Lung (tissue), 12 donors: ENCODE results near the gene INPP4B. TPM values are rescaled to one million over a fixed set of nuclear protein-coding genes. Genes with fewer than 3 reads are reported as not detected.
A peak's percentile ranks its signal among the peaks of the same experiment; 100 is the strongest.

Experiments used
- ATAC-seq: fragments of 200-7000 bp; cut with Tn5 transposase; one replicate; pipeline ENCODE4 v1.9.1; 2020; ENCODE audit warnings: moderate number of reproducible peaks; ENCODE audit not compliant: insufficient read depth, low FRiP score
- DNase-seq, 3 donors: peaks; one replicate each; pipeline ENCODE4 v3.0.0-alpha.2; 2013 to 2017
- H3K27ac ChIP-seq, 2 donors: one replicate each; pipeline ENCODE4 v1.5.1; 2013; ENCODE audit warnings: mild to moderate bottlenecking in 2 of 2, moderate library complexity in 2 of 2, control low read depth in 1 of 2, inconsistent platforms in 1 of 2, low read depth in 1 of 2, low read length in 1 of 2
- H3K27me3 ChIP-seq, 3 donors: one replicate each; pipeline ENCODE4 v1.5.1; 2013; ENCODE audit warnings: low read length in 2 of 3; ENCODE audit not compliant: control insufficient read depth in 3 of 3, insufficient read depth in 3 of 3
- H3K36me3 ChIP-seq, 4 donors: one replicate each; pipeline ENCODE4 v1.5.1; 2013; ENCODE audit warnings: low read length in 4 of 4, mild to moderate bottlenecking in 1 of 4, moderate library complexity in 1 of 4; ENCODE audit not compliant: control insufficient read depth in 4 of 4, insufficient read depth in 4 of 4
- H3K4me1 ChIP-seq, 5 donors: one replicate each; pipeline ENCODE4 v1.5.1; 2013; ENCODE audit warnings: low read length in 5 of 5, mild to moderate bottlenecking in 2 of 5, moderate library complexity in 1 of 5; ENCODE audit not compliant: control insufficient read depth in 5 of 5, insufficient read depth in 5 of 5
- H3K4me3 ChIP-seq: one replicate; pipeline ENCODE4 v1.5.1; 2013; ENCODE audit warnings: mild to moderate bottlenecking, control low read depth, moderate library complexity
- H3K9ac ChIP-seq, 2 donors: one replicate each; pipeline ENCODE4 v1.5.1; 2013; ENCODE audit warnings: low read length in 2 of 2, control low read depth in 1 of 2; ENCODE audit not compliant: insufficient read depth in 1 of 2
- H3K9me3 ChIP-seq, 4 donors: one replicate each; pipeline ENCODE4 v1.5.1; 2013; ENCODE audit warnings: low read length in 3 of 4, mild to moderate bottlenecking in 1 of 4, moderate library complexity in 1 of 4; ENCODE audit not compliant: control insufficient read depth in 4 of 4, insufficient read depth in 3 of 4
- WGBS, 2 donors: extraction: QIAGEN DNeasy Blood & Tissue Kit; methylation state at CpG; one replicate each; pipeline ENCODE4 v1.1.7; 2013; 5-methylcytosine and 5-hydroxymethylcytosine counted together
- polyA plus RNA-seq, 2 donors: library from polyadenylated mRNA; stranded (reverse); fragments of 200-250 nt; gene quantifications; one replicate each; pipeline ENCODE4 v1.2.1, GENCODE V29; 2013
- total RNA-seq, 2 donors: library from RNA; depleted of rRNA in 1 of 2; stranded (reverse); fragments of >200 nt in 1 of 2; gene quantifications; one replicate each; pipeline ENCODE4 v1.2.1, GENCODE V29; 2014 to 2021
- TF ChIP-seq, protein P1 (sequence below): IDR thresholded peaks from 2 replicates; pipeline ENCODE4 v1.5.1; 2012; ENCODE audit warnings: mild to moderate bottlenecking; ENCODE audit errors: control extremely low read depth, extremely low read depth
- donor health status: control.
- donor health status: control.
- donor health status: Bipolar disorder and iron deficiency.
- donor health status: healthy.
- donor health status: DM: yes; HTN: yes; CAD: no.

The INPP4B gene
- total and polyA plus RNA-seq, 4 donors, result 2.4 to 32.6 (median 5.6) TPM

GRCh38 chr4:142743121-142743825 lies 102.8 kb downstream of the INPP4B start:
- Histone ChIP-seq H3K9me3 (peaks cover 0 to 4% (median 0%) of the 10 kb centered on the region in 4 donors), H3K27ac (no peak overlapping the region), H3K4me3 (no peak overlapping the region), H3K9ac (no peak overlapping the region), H3K4me1 (no peaks in the 10 kb centered on the region), H3K36me3 (no peaks in the 10 kb centered on the region), H3K27me3 (no peaks in the 10 kb centered on the region)
- no peak for ATAC-seq
- TF ChIP-seq, protein P1, sequence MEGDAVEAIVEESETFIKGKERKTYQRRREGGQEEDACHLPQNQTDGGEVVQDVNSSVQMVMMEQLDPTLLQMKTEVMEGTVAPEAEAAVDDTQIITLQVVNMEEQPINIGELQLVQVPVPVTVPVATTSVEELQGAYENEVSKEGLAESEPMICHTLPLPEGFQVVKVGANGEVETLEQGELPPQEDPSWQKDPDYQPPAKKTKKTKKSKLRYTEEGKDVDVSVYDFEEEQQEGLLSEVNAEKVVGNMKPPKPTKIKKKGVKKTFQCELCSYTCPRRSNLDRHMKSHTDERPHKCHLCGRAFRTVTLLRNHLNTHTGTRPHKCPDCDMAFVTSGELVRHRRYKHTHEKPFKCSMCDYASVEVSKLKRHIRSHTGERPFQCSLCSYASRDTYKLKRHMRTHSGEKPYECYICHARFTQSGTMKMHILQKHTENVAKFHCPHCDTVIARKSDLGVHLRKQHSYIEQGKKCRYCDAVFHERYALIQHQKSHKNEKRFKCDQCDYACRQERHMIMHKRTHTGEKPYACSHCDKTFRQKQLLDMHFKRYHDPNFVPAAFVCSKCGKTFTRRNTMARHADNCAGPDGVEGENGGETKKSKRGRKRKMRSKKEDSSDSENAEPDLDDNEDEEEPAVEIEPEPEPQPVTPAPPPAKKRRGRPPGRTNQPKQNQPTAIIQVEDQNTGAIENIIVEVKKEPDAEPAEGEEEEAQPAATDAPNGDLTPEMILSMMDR, result no peak
- DNase-seq, result peak in 1 of 3 donors; percentile 19

GRCh38 chr4:142741995-142742394 lies 104.1 kb downstream of the INPP4B start:
- WGBS, 2 donors, result 87 to 88% methylated on average over 1 of the region's 1 CpG
- Histone ChIP-seq H3K4me1 (no peaks in the 10 kb centered on the region), H3K27ac (no peak overlapping the region), H3K4me3 (no peak overlapping the region), H3K9ac (no peak overlapping the region), H3K36me3 (no peaks in the 10 kb centered on the region), H3K9me3 (peaks cover 0 to 4% (median 0%) of the 10 kb centered on the region in 4 donors), H3K27me3 (no peaks in the 10 kb centered on the region)
- no peak for ATAC-seq
- no peak for DNase-seq
- TF ChIP-seq, protein P1, result no peak

GRCh38 chr4:142728233-142728632 lies 117.9 kb downstream of the INPP4B start:
- Histone ChIP-seq H3K27ac (no peak overlapping the region), H3K4me3 (no peak overlapping the region), H3K9ac (no peak overlapping the region), H3K4me1 (no peaks in the 10 kb centered on the region), H3K9me3 (no peaks in the 10 kb centered on the region), H3K36me3 (peaks cover 0 to 2% (median 0%) of the 10 kb centered on the region in 4 donors), H3K27me3 (no peaks in the 10 kb centered on the region)
- WGBS, 2 donors, result 92 to 94% methylated on average over 2 of the region's 2 CpGs
- DNase-seq (no peak), ATAC-seq (no peak)
- TF ChIP-seq, protein P1, result no peak

DNA sequence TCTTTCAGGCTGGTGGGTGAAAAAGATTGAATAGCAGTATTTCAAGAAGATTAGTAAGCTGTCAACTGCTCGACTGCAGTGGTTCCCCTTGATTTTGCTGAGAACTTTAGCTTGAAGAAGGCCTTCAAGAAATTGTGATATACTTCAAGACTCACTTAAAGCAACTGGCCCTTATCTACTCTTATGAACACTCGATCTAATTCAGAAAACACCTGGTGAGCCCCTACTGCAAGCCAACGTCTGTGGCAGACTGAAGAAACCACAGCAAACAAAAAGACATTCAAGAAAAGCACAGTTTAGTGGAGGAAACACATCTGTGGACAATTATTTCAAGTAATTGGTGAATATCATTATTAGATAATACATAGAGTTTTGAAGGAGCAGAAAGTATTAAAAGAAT lies 119.0 kb downstream of the INPP4B start:
- H3K4me3 ChIP-seq, result no peak overlapping the region
- H3K27ac ChIP-seq, result no peak overlapping the region
- WGBS, 2 donors, result 35 to 42% methylated on average over 3 of the region's 3 CpGs
- no peaks in the 10 kb centered on the region for H3K4me1 ChIP-seq
- no peak for DNase-seq
- ATAC-seq, result no peak
- no peaks in the 10 kb centered on the region for H3K27me3 ChIP-seq
- TF ChIP-seq, protein P1, result no peak
- peaks cover 0 to 2% (median 0%) of the 10 kb centered on the region in 4 donors for H3K36me3 ChIP-seq
- no peaks in the 10 kb centered on the region for H3K9me3 ChIP-seq
- H3K9ac ChIP-seq, result no peak overlapping the region
